Measurements from ENCODE around the gene SNX10. TPM values are rescaled to one million over a fixed set of nuclear protein-coding genes. Genes with fewer than 3 reads are reported as not detected.

The SNX10 gene
- total and polyA plus RNA-seq, 8 donors, result 7.4 to 75.6 (median 10.3) TPM

DNA sequence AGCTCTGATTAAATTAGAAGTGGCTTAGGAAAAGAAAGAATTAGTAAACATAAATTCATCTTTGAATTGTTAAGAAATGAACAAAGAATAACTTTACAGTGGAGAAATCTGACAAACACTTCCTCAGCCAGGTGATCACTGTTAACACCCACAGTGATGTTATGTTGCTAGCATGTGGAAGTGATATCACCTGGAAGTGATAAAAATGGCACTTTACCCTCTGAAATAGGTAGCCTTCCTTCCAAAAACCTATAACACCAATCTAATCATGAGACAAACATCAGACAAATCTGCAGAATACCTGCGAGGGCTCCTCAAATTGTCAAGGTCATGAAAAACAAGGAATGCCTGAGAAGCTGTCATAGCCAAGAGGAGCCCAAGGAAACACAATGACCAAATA is 59.5 kb downstream of the SNX10 start:
- Histone ChIP-seq H3K4me1 (peaks cover 0 to 15% of the 10 kb centered on the region in 2 donors), H3K4me3 (no peak overlapping the region), H3K36me3 (peaks cover 0 to 22% of the 10 kb centered on the region in 2 donors), H3K27me3 (no peaks in the 10 kb centered on the region), H3K9me3 (no peaks in the 10 kb centered on the region), H3K27ac (no peak overlapping the region)
- intact Hi-C loops (cut with DNase I), result no loop called here
- ATAC-seq, result no peak
- DNase-seq, result no peak
- TF ChIP-seq, protein P1, sequence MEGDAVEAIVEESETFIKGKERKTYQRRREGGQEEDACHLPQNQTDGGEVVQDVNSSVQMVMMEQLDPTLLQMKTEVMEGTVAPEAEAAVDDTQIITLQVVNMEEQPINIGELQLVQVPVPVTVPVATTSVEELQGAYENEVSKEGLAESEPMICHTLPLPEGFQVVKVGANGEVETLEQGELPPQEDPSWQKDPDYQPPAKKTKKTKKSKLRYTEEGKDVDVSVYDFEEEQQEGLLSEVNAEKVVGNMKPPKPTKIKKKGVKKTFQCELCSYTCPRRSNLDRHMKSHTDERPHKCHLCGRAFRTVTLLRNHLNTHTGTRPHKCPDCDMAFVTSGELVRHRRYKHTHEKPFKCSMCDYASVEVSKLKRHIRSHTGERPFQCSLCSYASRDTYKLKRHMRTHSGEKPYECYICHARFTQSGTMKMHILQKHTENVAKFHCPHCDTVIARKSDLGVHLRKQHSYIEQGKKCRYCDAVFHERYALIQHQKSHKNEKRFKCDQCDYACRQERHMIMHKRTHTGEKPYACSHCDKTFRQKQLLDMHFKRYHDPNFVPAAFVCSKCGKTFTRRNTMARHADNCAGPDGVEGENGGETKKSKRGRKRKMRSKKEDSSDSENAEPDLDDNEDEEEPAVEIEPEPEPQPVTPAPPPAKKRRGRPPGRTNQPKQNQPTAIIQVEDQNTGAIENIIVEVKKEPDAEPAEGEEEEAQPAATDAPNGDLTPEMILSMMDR (IDR thresholded peaks at IDR 0.05), result no peak

DNA sequence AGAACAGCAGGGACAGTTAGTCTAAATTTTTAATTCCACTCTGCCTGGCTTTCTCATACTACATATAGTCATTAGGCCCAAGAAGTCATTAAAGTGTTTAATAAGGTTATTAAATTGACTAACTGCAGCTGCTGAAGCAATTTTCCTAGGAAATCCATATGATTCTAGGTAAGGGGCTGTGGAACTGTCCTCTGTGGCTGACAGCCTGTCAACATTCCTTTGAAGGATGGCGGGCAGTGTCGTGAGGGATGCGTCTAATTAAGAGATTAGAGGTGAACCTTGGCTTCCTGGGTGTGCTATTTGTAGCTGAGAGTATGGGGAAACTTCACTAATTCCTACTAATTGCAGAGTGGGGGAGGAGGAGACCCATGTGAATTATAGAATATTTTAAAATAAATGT is 64.6 kb downstream of the SNX10 start:
- Histone ChIP-seq H3K9me3 (no peaks in the 10 kb centered on the region), H3K36me3 (no peaks in the 10 kb centered on the region), H3K27ac (no peak overlapping the region), H3K27me3 (no peaks in the 10 kb centered on the region), H3K4me1 (peaks cover 0 to 10% of the 10 kb centered on the region in 2 donors), H3K4me3 (no peak overlapping the region)
- ATAC-seq, result no peak
- DNase-seq, result no peak
- TF ChIP-seq, protein P1 (IDR thresholded peaks at IDR 0.05), result no peak
- intact Hi-C loops (cut with DNase I), result no loop called here

DNA sequence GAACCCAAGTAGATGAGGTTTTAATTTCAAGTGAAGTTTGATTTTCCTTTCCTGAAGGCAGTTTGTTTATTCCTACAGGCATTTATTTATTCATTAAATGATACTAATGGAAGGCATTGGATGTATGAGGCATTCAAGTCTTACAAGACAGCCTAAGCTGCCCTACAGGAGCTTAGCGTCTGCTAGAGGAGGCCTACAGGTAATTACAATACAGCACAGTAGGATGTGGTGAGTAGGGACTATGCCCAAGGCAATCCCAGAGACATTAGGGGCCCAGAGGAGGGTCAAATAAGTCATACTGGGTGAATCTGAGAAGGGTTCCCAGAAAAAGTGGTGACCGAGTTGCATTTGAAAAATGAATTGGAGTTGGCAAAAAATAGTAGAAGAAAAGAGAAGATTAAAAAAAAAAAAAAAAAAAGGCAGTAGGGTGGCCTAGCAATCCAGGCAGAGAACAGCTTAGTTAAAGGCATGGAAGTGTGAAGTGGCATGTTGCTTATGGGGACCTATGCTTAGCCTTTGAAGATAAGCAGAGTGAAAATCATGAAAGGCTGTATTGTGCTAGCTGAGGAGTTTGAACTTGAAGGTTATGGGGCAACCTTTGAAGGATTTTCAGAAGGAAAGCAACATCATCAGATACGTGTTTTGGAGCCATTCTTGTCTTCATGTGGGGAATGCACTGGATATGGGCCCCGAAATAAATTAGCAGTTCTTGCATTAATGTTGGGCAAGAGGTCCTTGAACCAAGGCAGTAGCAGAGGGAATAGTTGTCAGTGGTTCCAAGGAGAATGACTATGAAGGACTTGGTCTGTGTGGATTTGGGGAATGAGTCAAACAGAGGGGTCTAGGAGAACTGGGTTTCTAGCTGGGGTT is 65.5 kb downstream of the SNX10 start:
- intact Hi-C loops (cut with DNase I), result no loop called here
- no peak for ATAC-seq
- Histone ChIP-seq H3K9me3 (no peaks in the 10 kb centered on the region), H3K27me3 (no peaks in the 10 kb centered on the region), H3K4me3 (no peak overlapping the region), H3K36me3 (no peaks in the 10 kb centered on the region), H3K4me1 (peaks cover 0 to 10% of the 10 kb centered on the region in 2 donors), H3K27ac (no peak overlapping the region)
- no peak for DNase-seq
- TF ChIP-seq, protein P1 (IDR thresholded peaks at IDR 0.05), result no peak

DNA sequence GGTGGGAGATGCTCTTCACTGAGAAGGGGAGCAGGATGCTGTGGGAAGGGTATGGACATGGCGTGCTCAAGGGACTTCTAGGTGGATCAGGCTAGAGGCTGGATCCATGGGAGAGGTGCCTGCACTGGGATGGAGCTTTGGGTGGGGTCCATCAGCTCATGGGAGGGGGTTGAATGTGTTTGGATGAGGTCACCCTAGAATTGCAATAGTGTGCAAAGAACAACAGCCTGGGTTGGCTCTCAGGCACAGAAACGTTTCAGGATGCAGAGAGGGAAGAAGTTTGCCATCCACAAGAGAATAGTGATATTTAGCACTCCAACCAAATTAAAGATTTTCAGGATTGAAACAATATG is 66.1 kb downstream of the SNX10 start:
- Histone ChIP-seq H3K9me3 (no peaks in the 10 kb centered on the region), H3K36me3 (no peaks in the 10 kb centered on the region), H3K4me3 (no peak overlapping the region), H3K27ac (no peak overlapping the region), H3K4me1 (peaks cover 0 to 10% of the 10 kb centered on the region in 2 donors), H3K27me3 (no peaks in the 10 kb centered on the region)
- DNase-seq, result no peak
- TF ChIP-seq, protein P1 (IDR thresholded peaks at IDR 0.05), result no peak
- no peak for ATAC-seq
- intact Hi-C loops (cut with DNase I), result no loop called here

DNA sequence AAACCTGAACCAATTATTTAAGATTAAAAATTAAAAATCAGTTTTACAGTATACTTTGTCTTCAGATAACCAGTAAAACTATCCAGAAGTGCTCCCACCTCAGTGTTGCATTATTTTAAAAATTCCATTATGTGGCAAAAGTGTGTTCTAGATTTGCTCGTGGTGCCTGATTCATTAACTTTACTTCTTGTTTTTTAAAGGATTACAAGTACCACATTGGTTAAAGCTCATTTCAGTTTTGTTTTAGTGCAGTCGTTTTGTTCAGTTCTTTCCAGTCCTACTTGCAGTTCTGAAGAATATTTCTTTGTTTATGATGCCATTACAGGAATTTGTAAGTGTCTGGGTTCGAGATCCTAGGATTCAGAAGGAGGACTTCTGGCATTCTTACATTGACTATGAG is 69.0 kb downstream of the SNX10 start:
- TF ChIP-seq, protein P1 (IDR thresholded peaks at IDR 0.05), result no peak
- intact Hi-C loops (cut with DNase I), result loop anchor here in 1 of 2 donors (5.0 to 10.0 kb wide), 2 partner anchors 276 to 468 kb away; no protein-coding TSS in a partner anchor
- H3K36me3 ChIP-seq, result peaks cover 0 to 7% of the 10 kb centered on the region in 2 donors
- DNase-seq, result no peak
- no peaks in the 10 kb centered on the region for H3K27me3 ChIP-seq
- no peak for ATAC-seq
- H3K4me3 ChIP-seq, result peak overlapping the region in 1 of 2 donors; percentile 36
- H3K4me1 ChIP-seq, result peaks cover 0 to 33% of the 10 kb centered on the region in 2 donors
- H3K27ac ChIP-seq, result peak overlapping the region in 1 of 2 donors; percentile 65
- H3K9me3 ChIP-seq, result no peaks in the 10 kb centered on the region
